HepG2 (cell line): ENCODE data around the gene ANLN. TPM values are rescaled to one million over a fixed set of nuclear protein-coding genes. Genes with fewer than 3 reads are reported as not detected.
A peak's percentile ranks its signal among the peaks of the same experiment; 100 is the strongest.

Source experiments
- ATAC-seq: fragments of 200-7000 bp; cut with Tn5 transposase; 3 replicates; pipeline ENCODE4 v1.9.1; 2020; ENCODE audit warnings: mild to moderate bottlenecking, moderate library complexity
- BruUV-seq: library from RNA; stranded (reverse); fragments of 400-500 nt; replicated peaks from 2 replicates; lab custom pipeline; 2021; lab: Mats Ljungman, UMichigan
- CTCF ChIA-PET: fragments of 300-600 bp; formaldehyde crosslinking; extraction: SDS; loops from one replicate; lab custom pipeline; 2021; ENCODE audit warnings: low total read pairs, inconsistent platforms, low intra/inter-chr PET ratio; lab: Yijun Ruan, JAX
- POLR2A ChIA-PET: fragments of 350-600 bp; sonication (Branson Sonifier 250); formaldehyde crosslinking; loops from one replicate; lab custom pipeline; 2020; ENCODE audit warnings: antibody characterized with exemption, inconsistent platforms; lab: Yijun Ruan, JAX
- DNase-seq: peaks from one replicate; pipeline ENCODE4 v3.0.0-alpha.2; 2015; ENCODE audit warnings: low spot score
- FAIRE-seq: peaks from 3 replicates; lab custom pipeline; 2011; peaks lifted over from hg19 to GRCh38; lab: Jason Lieb, UNC
- H2AFZ ChIP-seq: one replicate; pipeline ENCODE4 v1.6.1; 2011; ENCODE audit warnings: low read length, inconsistent platforms
- H3K27ac ChIP-seq: fragments of 300-600 bp; 3 replicates; pipeline ENCODE4 v1.8.0; 2011; ENCODE audit warnings: mixed run types, mild to moderate bottlenecking, mixed read lengths, low read length, inconsistent platforms; ENCODE audit not compliant: insufficient read depth; ENCODE audit errors: extremely low read length
- H3K27me3 ChIP-seq, 2 experiments: fragments of 200-600 bp in 1 of 2; 2 replicates in 1 of 2; 3 replicates in 1 of 2; pipeline versions ENCODE4 v1.6.0 to v1.8.0; 2011; ENCODE audit warnings: low read length in 2 of 2, mild to moderate bottlenecking in 2 of 2, moderate library complexity in 2 of 2, inconsistent platforms in 1 of 2; ENCODE audit not compliant: insufficient read depth in 2 of 2, control insufficient read depth in 1 of 2
- H3K36me3 ChIP-seq, 2 experiments: fragments of 200-600 bp in 1 of 2; replicated peaks in 1 of 2; 2 replicates in 1 of 2; 3 replicates in 1 of 2; pipeline versions ENCODE4 v1.5.1 to v1.8.0; 2011; ENCODE audit warnings: low read length in 2 of 2, inconsistent platforms in 1 of 2; ENCODE audit not compliant: insufficient read depth in 2 of 2, control insufficient read depth in 1 of 2
- H3K4me1 ChIP-seq: 2 replicates; pipeline ENCODE4 v1.5.1; 2012; ENCODE audit warnings: low read length, inconsistent platforms; ENCODE audit not compliant: insufficient read depth
- H3K4me2 ChIP-seq: 2 replicates; pipeline ENCODE4 v1.6.0; 2011; ENCODE audit warnings: low read depth, low read length, inconsistent platforms
- H3K4me3 ChIP-seq, 3 experiments: fragments of 200-600 bp in 1 of 3; sonication (generic), shearing (Covaris generic) in 1 of 3; replicated peaks in 1 of 3; 2 replicates each; pipeline ENCODE4 v1.5.1; 2011 to 2016; ENCODE audit warnings: low read length in 3 of 3, inconsistent platforms in 2 of 3, low read depth in 2 of 3, mild to moderate bottlenecking in 2 of 3, control low read depth in 1 of 3, mixed read lengths in 1 of 3; ENCODE audit not compliant: insufficient read depth in 1 of 3
- H3K79me2 ChIP-seq: one replicate; pipeline ENCODE4 v1.6.1; 2011; ENCODE audit warnings: low read length, inconsistent platforms; ENCODE audit not compliant: insufficient read depth
- H3K9ac ChIP-seq: 2 replicates; pipeline ENCODE4 v1.6.0; 2011; ENCODE audit warnings: mild to moderate bottlenecking, low read depth, low read length, inconsistent platforms; ENCODE audit not compliant: insufficient read depth
- H3K9me3 ChIP-seq: 2 replicates; pipeline ENCODE4 v1.5.1; 2012; ENCODE audit warnings: mild to moderate bottlenecking, low read length
- H4K20me1 ChIP-seq: 2 replicates; pipeline ENCODE4 v1.6.0; 2011; ENCODE audit warnings: inconsistent platforms, mild to moderate bottlenecking, low read length, moderate library complexity; ENCODE audit not compliant: insufficient read depth
- CHCHD3 ChIP-seq: sonication (generic); formaldehyde crosslinking; IDR thresholded peaks from 2 replicates; pipeline ENCODE4 v1.8.0; 2022; ENCODE audit warnings: mild to moderate bottlenecking, missing genetic modification reagents, moderate library complexity
- FOSL2 ChIP-seq: sonication (generic); formaldehyde crosslinking; IDR thresholded peaks from 2 replicates; pipeline ENCODE4 v1.4.0; 2020; ENCODE audit warnings: missing genetic modification reagents
- HNRNPH1 ChIP-seq: fragments of 200-400 bp; formaldehyde crosslinking; optimal IDR thresholded peaks from 2 replicates; pipeline ENCODE3; 2017; ENCODE audit warnings: mild to moderate bottlenecking, low read depth, low read length
- KMT2B ChIP-seq: IDR thresholded peaks from 2 replicates; pipeline ENCODE4 v1.6.1; 2016; ENCODE audit warnings: missing genetic modification reagents, missing compliant biosample characterization
- NPAS2 ChIP-seq: sonication (generic); formaldehyde crosslinking; IDR thresholded peaks from 2 replicates; pipeline ENCODE4 v1.8.0; 2022; ENCODE audit warnings: mild to moderate bottlenecking, missing genetic modification reagents, borderline replicate concordance
- TAF1 ChIP-seq: sonication (generic); formaldehyde crosslinking; IDR thresholded peaks from 2 replicates; pipeline ENCODE4 v1.4.0; 2020; ENCODE audit warnings: missing genetic modification reagents
- WGBS: methylation state at CpG from one replicate; pipeline ENCODE4 v1.1.6; 2017; ENCODE audit warnings: low lambda C conversion rate; 5-methylcytosine and 5-hydroxymethylcytosine counted together
- in situ Hi-C: cut with HindIII; loops from 2 replicates; pipeline ENCODE4 v1.10.0; 2017; ENCODE audit warnings: low pct_unique_long_range_greater_than_20kb; ENCODE audit not compliant: extremely low pct_ligation_motif_present
- intact Hi-C: fragments of 100-400 bp; cut with micrococcal nuclease; formaldehyde crosslinking; loops from one replicate; pipeline ENCODE4 v1.10.0; 2022; ENCODE audit not compliant: unreplicated experiment
- polyA plus RNA-seq, 8 experiments: library from polyadenylated mRNA; depleted of rRNA in 3 of 8; stranded (reverse) in 7 of 8; unstranded in 1 of 8; fragments of >200 nt; fragmentation: Illumina TruSeq in 4 of 8; extraction: Trizol in 4 of 8; gene quantifications; 2 replicates each; pipeline versions ENCODE4 v1.2.1 to v1.2.3, GENCODE V29; 2011 to 2016; ENCODE audit warnings: low read depth in 4 of 8, missing spikeins in 1 of 8, mixed read lengths in 1 of 8; ENCODE audit not compliant: insufficient read depth in 1 of 8
- total RNA-seq, 5 experiments: library from RNA; depleted of rRNA; stranded (reverse); fragments of >200 nt; fragmentation: Illumina TruSeq; extraction: Trizol; gene quantifications; 2 replicates each; pipeline ENCODE4 v1.2.3, GENCODE V29; 2016; ENCODE audit warnings: low read depth in 1 of 5

Gene ANLN
- total and polyA plus RNA-seq, 2 of the 13 experiments (the other 11 are each of a cell fraction or from before 2014, with no cell fraction given) = 20.0 to 72.0 TPM

GRCh38 chr7:36396150-36396549 lies 6.5 kb downstream of the ANLN start:
- intact Hi-C loops = no loop called here
- ChIA-PET CTCF (no interaction called here), POLR2A (no interaction called here)
- Histone ChIP-seq H3K4me3 (no peak overlapping the region), H3K36me3 (peaks cover 6 to 40% of the 10 kb centered on the region in 2 experiments), H3K27me3 (no peaks in the 10 kb centered on the region), H3K9ac (no peak overlapping the region), H3K4me2 (no peak overlapping the region), H3K79me2 (peaks cover 69% of the 10 kb centered on the region), H3K27ac (no peak overlapping the region), H4K20me1 (no peaks in the 10 kb centered on the region), H3K4me1 (peaks cover 32% of the 10 kb centered on the region), H3K9me3 (peaks cover 9% of the 10 kb centered on the region; the same call in 1 of the 2 replicates), H2AFZ (no peak overlapping the region)
- in situ Hi-C loops = no loop called here
- BruUV-seq = no TSS peak
- FAIRE-seq (no peak), ATAC-seq (no peak), DNase-seq (no peak)
- 97% methylated on average over 4 of the region's 4 CpGs for WGBS
- TF ChIP-seq KMT2B (CRISPR knock-in tag) (no peak), FOSL2 (CRISPR knock-in tag) (peak; percentile 73)

- ChIA-PET CTCF (no interaction called here), POLR2A (no interaction called here)
- H3K9ac ChIP-seq = no peak overlapping the region
- intact Hi-C loops (no loop called here), in situ Hi-C loops (no loop called here)
- FAIRE-seq (no peak), DNase-seq (no peak), ATAC-seq (no peak)
- no peak for TF ChIP-seq NPAS2 (CRISPR knock-in tag)
- no peak for TF ChIP-seq TAF1 (CRISPR knock-in tag)
- no peak for TF ChIP-seq HNRNPH1
- TF ChIP-seq CHCHD3 (CRISPR knock-in tag) = no peak
- H4K20me1 ChIP-seq = no peaks in the 10 kb centered on the region
- BruUV-seq = no TSS peak
- H3K9me3 ChIP-seq = peaks cover 8% of the 10 kb centered on the region; the same call in 1 of the 2 replicates
- no peak overlapping the region for H3K4me3 ChIP-seq
- H3K27me3 ChIP-seq = no peaks in the 10 kb centered on the region
- H2AFZ ChIP-seq = no peak overlapping the region
- peaks cover 6 to 68% of the 10 kb centered on the region in 2 experiments for H3K36me3 ChIP-seq
- WGBS = over 99% methylated on average over 3 of the region's 3 CpGs
- peaks cover 30% of the 10 kb centered on the region for H3K79me2 ChIP-seq
- no peak overlapping the region for H3K4me2 ChIP-seq
- H3K27ac ChIP-seq = no peak overlapping the region
- no peaks in the 10 kb centered on the region for H3K4me1 ChIP-seq
Observed at GRCh38 chr7:36400036-36400435, 10.4 kb downstream of the ANLN start.
